Memory B cell (primary cell): ENCODE measurements around the gene ROBO1.

ENCODE experiments used
- ATAC-seq: fragments of 150-1000 bp; cut with Tn5 transposase; 2 replicates; pipeline ENCODE4 v1.10.0; 2021; ENCODE audit warnings: low read depth, mild to moderate bottlenecking, moderate library complexity
- DNase-seq, 2 donors: peaks; one replicate each; pipeline ENCODE4 v3.0.0; 2022; ENCODE audit warnings: low spot score in 2 of 2
- H3K27ac Mint-ChIP-seq: one replicate; pipeline ENCODE4 v1.8.0; 2022; ENCODE audit warnings: mild to moderate bottlenecking, moderate library complexity, mixed read lengths
- H3K27me3 Mint-ChIP-seq: one replicate; pipeline ENCODE4 v1.8.0; 2022; ENCODE audit warnings: mixed read lengths
- H3K36me3 Mint-ChIP-seq: one replicate; pipeline ENCODE4 v1.8.0; 2022; ENCODE audit warnings: mild to moderate bottlenecking, mixed read lengths
- H3K4me1 Mint-ChIP-seq: one replicate; pipeline ENCODE4 v1.8.0; 2022; ENCODE audit warnings: mixed read lengths
- H3K4me3 Mint-ChIP-seq: one replicate; pipeline ENCODE4 v1.8.0; 2022; ENCODE audit warnings: mild to moderate bottlenecking, moderate library complexity, mixed read lengths
- H3K9me3 Mint-ChIP-seq: one replicate; pipeline ENCODE4 v1.8.0; 2022; ENCODE audit warnings: mixed read lengths

ROBO1 gene

GRCh38 chr3:79560698-79561097, 207.1 kb downstream of the ROBO1 start:
- no peak for ATAC-seq

DNA sequence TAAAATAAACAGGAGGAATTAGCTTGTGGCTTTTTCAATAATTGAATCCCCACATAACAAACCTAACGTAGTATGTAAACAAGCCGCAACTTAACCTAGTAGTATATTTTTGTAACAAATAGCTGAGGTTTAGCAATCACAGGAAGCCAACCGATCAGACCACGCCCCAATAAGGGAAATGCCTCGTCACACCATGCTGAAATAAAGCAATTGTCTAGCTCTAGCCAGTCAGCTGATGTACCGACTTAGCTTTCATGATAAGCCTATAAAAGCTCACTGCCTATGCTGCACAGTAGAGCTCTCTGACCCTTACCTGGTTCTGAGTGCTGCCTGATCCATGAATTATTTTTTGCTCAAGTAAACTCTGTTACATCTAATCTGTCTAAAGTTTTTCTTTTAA, 208.9 kb downstream of the ROBO1 start:
- H3K27me3 Mint-ChIP-seq, result no peaks in the 10 kb centered on the region
- no peaks in the 10 kb centered on the region for H3K4me1 Mint-ChIP-seq
- ATAC-seq, result no peak
- H3K9me3 Mint-ChIP-seq, result peaks cover 7% of the 10 kb centered on the region
- DNase-seq, result no peak
- H3K4me3 Mint-ChIP-seq, result no peak overlapping the region
- no peaks in the 10 kb centered on the region for H3K36me3 Mint-ChIP-seq
- H3K27ac Mint-ChIP-seq, result no peak overlapping the region

More at GRCh38 chr3:79560698-79561097, 207.1 kb downstream of the ROBO1 start:
- no peaks in the 10 kb centered on the region for H3K36me3 Mint-ChIP-seq
- H3K4me3 Mint-ChIP-seq, result no peak overlapping the region
- H3K4me1 Mint-ChIP-seq, result no peaks in the 10 kb centered on the region
- H3K9me3 Mint-ChIP-seq, result peaks cover 4% of the 10 kb centered on the region
- H3K27me3 Mint-ChIP-seq, result no peaks in the 10 kb centered on the region
- DNase-seq, result no peak
- H3K27ac Mint-ChIP-seq, result no peak overlapping the region

DNA sequence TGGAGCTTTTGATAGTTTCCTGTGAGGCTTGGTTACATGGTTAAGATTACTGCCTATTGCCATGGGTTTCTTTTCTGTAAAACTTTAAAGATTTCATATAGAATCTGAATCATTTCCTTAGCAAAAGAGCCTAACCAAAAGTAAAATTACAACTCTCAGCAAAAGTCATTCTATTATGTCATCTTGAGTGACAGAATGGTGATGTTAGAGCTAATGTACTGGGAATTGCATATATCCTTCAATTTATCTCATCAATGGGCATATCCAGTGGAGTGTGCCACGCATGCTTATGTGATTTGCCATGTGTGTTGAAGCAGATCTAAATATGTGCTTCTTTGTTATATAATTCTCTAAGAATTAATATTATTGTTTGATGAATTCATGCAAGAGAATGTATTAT, 212.1 kb downstream of the ROBO1 start:
- H3K9me3 Mint-ChIP-seq, result peaks cover 7% of the 10 kb centered on the region
- H3K4me3 Mint-ChIP-seq, result no peak overlapping the region
- no peak overlapping the region for H3K27ac Mint-ChIP-seq
- no peaks in the 10 kb centered on the region for H3K4me1 Mint-ChIP-seq
- no peaks in the 10 kb centered on the region for H3K27me3 Mint-ChIP-seq
- ATAC-seq (no peak), DNase-seq (no peak)
- no peaks in the 10 kb centered on the region for H3K36me3 Mint-ChIP-seq

- no peaks in the 10 kb centered on the region for H3K4me1 Mint-ChIP-seq
- H3K27me3 Mint-ChIP-seq, result no peaks in the 10 kb centered on the region
- no peak overlapping the region for H3K27ac Mint-ChIP-seq
- ATAC-seq (no peak), DNase-seq (no peak)
- H3K4me3 Mint-ChIP-seq, result no peak overlapping the region
- peaks cover 5% of the 10 kb centered on the region for H3K9me3 Mint-ChIP-seq
- no peaks in the 10 kb centered on the region for H3K36me3 Mint-ChIP-seq
Measured at GRCh38 chr3:79551997-79552396, 215.8 kb downstream of the ROBO1 start.

GRCh38 chr3:79551321-79551892, 216.4 kb downstream of the ROBO1 start:
- ATAC-seq (no peak), DNase-seq (no peak)
- no peaks in the 10 kb centered on the region for H3K4me1 Mint-ChIP-seq
- H3K9me3 Mint-ChIP-seq, result peaks cover 4% of the 10 kb centered on the region
- H3K27me3 Mint-ChIP-seq, result no peaks in the 10 kb centered on the region
- H3K4me3 Mint-ChIP-seq, result no peak overlapping the region
- H3K36me3 Mint-ChIP-seq, result no peaks in the 10 kb centered on the region
- no peak overlapping the region for H3K27ac Mint-ChIP-seq

- DNase-seq, result no peak
- H3K36me3 Mint-ChIP-seq, result no peaks in the 10 kb centered on the region
- H3K27ac Mint-ChIP-seq, result no peak overlapping the region
- no peak for ATAC-seq
- no peaks in the 10 kb centered on the region for H3K9me3 Mint-ChIP-seq
- no peaks in the 10 kb centered on the region for H3K4me1 Mint-ChIP-seq
- no peaks in the 10 kb centered on the region for H3K27me3 Mint-ChIP-seq
- no peak overlapping the region for H3K4me3 Mint-ChIP-seq
Measured at GRCh38 chr3:79543218-79543982, 224.4 kb downstream of the ROBO1 start.

DNA sequence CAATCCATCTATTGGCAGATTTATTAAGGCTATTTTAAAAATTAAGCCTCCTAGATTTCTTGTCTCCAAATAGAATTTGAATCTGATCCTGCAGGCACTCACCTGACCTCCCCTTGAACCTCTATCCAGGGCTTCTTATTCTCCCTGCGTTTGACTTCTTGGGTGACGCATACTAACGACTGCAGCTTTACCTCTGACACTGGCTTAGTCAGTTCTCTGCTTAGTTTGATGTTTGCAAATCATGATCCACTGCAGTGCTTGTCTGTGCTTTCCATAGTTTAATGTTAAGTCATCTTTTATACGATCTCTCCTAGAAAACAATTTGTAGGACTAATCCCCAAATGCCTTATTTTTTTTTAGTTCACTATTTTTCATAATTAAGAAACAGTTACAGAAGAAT, 233.1 kb downstream of the ROBO1 start:
- DNase-seq (no peak), ATAC-seq (no peak)
- no peak overlapping the region for H3K27ac Mint-ChIP-seq
- no peaks in the 10 kb centered on the region for H3K4me1 Mint-ChIP-seq
- H3K36me3 Mint-ChIP-seq, result no peaks in the 10 kb centered on the region
- H3K27me3 Mint-ChIP-seq, result no peaks in the 10 kb centered on the region
- no peak overlapping the region for H3K4me3 Mint-ChIP-seq
- H3K9me3 Mint-ChIP-seq, result peaks cover 7% of the 10 kb centered on the region

GRCh38 chr3:79531566-79532295, 236.1 kb downstream of the ROBO1 start:
- no peaks in the 10 kb centered on the region for H3K27me3 Mint-ChIP-seq
- H3K4me1 Mint-ChIP-seq, result no peaks in the 10 kb centered on the region
- no peak for ATAC-seq
- no peak overlapping the region for H3K4me3 Mint-ChIP-seq
- H3K27ac Mint-ChIP-seq, result no peak overlapping the region
- H3K9me3 Mint-ChIP-seq, result peaks cover 7% of the 10 kb centered on the region
- DNase-seq, result no peak
- no peaks in the 10 kb centered on the region for H3K36me3 Mint-ChIP-seq

- H3K27ac Mint-ChIP-seq, result no peak overlapping the region
- no peaks in the 10 kb centered on the region for H3K27me3 Mint-ChIP-seq
- H3K4me1 Mint-ChIP-seq, result no peaks in the 10 kb centered on the region
- H3K4me3 Mint-ChIP-seq, result no peak overlapping the region
- H3K9me3 Mint-ChIP-seq, result peaks cover under 1% of the 10 kb centered on the region
- H3K36me3 Mint-ChIP-seq, result no peaks in the 10 kb centered on the region
- ATAC-seq (no peak), DNase-seq (no peak)
Measured at GRCh38 chr3:79521221-79521848, 246.5 kb downstream of the ROBO1 start.

GRCh38 chr3:79517766-79518413, 249.9 kb downstream of the ROBO1 start:
- peaks cover 1% of the 10 kb centered on the region for H3K9me3 Mint-ChIP-seq
- ATAC-seq (no peak), DNase-seq (no peak)
- H3K36me3 Mint-ChIP-seq, result no peaks in the 10 kb centered on the region
- H3K27me3 Mint-ChIP-seq, result no peaks in the 10 kb centered on the region
- H3K4me1 Mint-ChIP-seq, result no peaks in the 10 kb centered on the region
- no peak overlapping the region for H3K27ac Mint-ChIP-seq
- H3K4me3 Mint-ChIP-seq, result no peak overlapping the region

DNA sequence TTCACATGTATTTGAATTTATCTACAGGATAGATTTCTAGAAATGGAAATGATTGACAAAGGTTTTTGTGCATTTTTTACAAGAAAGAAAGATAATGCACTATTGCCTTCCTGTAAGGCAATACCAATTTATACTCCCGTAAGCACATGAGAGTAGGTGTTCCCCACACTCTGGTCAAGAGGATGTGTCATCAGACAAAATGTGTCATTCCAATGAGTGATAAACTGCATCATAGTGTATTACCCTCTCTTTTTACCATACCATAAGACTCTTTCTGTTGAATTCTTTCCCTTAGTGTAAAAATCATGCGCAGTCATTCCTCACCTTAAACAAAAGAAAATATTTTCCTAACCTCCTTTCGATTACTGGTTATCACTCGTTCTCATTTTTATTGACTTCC, 251.0 kb downstream of the ROBO1 start:
- H3K36me3 Mint-ChIP-seq, result no peaks in the 10 kb centered on the region
- H3K27me3 Mint-ChIP-seq, result no peaks in the 10 kb centered on the region
- ATAC-seq (no peak), DNase-seq (no peak)
- H3K27ac Mint-ChIP-seq, result no peak overlapping the region
- H3K9me3 Mint-ChIP-seq, result peaks cover 1% of the 10 kb centered on the region
- H3K4me3 Mint-ChIP-seq, result no peak overlapping the region
- H3K4me1 Mint-ChIP-seq, result no peaks in the 10 kb centered on the region

GRCh38 chr3:79515072-79515471, 252.7 kb downstream of the ROBO1 start:
- DNase-seq (no peak), ATAC-seq (no peak)
- Mint-ChIP-seq H3K27ac (no peak overlapping the region), H3K4me1 (no peaks in the 10 kb centered on the region), H3K9me3 (peaks cover 1% of the 10 kb centered on the region), H3K27me3 (no peaks in the 10 kb centered on the region), H3K4me3 (no peak overlapping the region), H3K36me3 (no peaks in the 10 kb centered on the region)

- no peaks in the 10 kb centered on the region for H3K4me1 Mint-ChIP-seq
Measured at GRCh38 chr3:79514069-79514468, 253.7 kb downstream of the ROBO1 start.

DNA sequence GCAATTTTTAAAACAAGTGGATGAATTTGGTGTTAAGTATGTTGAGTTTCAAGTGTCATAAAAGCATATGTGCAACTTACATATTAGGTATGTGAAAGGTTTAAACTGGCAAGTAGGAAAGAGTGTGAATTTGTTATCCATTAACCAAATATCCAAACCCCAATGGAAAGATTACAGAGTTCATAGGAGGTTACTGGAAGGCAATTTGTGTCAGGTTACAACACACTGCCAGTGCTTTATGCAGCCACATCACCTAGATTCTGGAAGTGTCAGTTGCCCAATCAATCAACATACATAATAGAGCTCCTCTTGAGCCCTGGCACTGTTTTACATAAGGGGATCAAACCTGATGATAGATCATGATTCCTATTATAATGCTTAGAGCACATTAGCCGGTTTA, 261.0 kb downstream of the ROBO1 start:
- no peak for ATAC-seq
- no peak overlapping the region for H3K27ac Mint-ChIP-seq
- no peaks in the 10 kb centered on the region for H3K27me3 Mint-ChIP-seq
- H3K9me3 Mint-ChIP-seq, result no peaks in the 10 kb centered on the region
- no peak for DNase-seq
- H3K4me3 Mint-ChIP-seq, result no peak overlapping the region
- no peaks in the 10 kb centered on the region for H3K4me1 Mint-ChIP-seq
- H3K36me3 Mint-ChIP-seq, result no peaks in the 10 kb centered on the region

More at GRCh38 chr3:79514069-79514468, 253.7 kb downstream of the ROBO1 start:
- H3K4me3 Mint-ChIP-seq, result no peak overlapping the region
- no peak for DNase-seq
- H3K27ac Mint-ChIP-seq, result no peak overlapping the region
- no peaks in the 10 kb centered on the region for H3K36me3 Mint-ChIP-seq
- no peak for ATAC-seq
- H3K9me3 Mint-ChIP-seq, result peaks cover 1% of the 10 kb centered on the region
- H3K27me3 Mint-ChIP-seq, result no peaks in the 10 kb centered on the region
